H1 (cell line): ENCODE measurements around the gene LCN15. TPM values are rescaled to one million over a fixed set of nuclear protein-coding genes. Genes with fewer than 3 reads are reported as not detected.

Source experiments
- CREB1 ChIP-seq: IDR thresholded peaks from 2 replicates; pipeline ENCODE4 v1.6.1; 2012; ENCODE audit warnings: inconsistent platforms
- CTBP2 ChIP-seq: IDR thresholded peaks from 2 replicates; pipeline ENCODE4 v1.7.0; 2011; ENCODE audit warnings: borderline replicate concordance, mild to moderate bottlenecking, moderate library complexity, mixed read lengths, low read length; ENCODE audit not compliant: insufficient read depth, insufficient read length
- E2F6 ChIP-seq: IDR thresholded peaks from 2 replicates; pipeline ENCODE4 v1.6.1; 2012; ENCODE audit warnings: inconsistent platforms
- EGR1 ChIP-seq: IDR thresholded peaks from 2 replicates; pipeline ENCODE4 v1.6.1; 2011; ENCODE audit warnings: low read depth, low read length, borderline replicate concordance
- GABPA ChIP-seq: IDR thresholded peaks from 2 replicates; pipeline ENCODE4 v1.6.1; 2011; ENCODE audit warnings: mild to moderate bottlenecking, low read length, moderate library complexity, borderline replicate concordance; ENCODE audit not compliant: insufficient read depth
- HDAC2 ChIP-seq, 2 experiments: fragments of 300-600 bp in 1 of 2; sonication (generic) in 1 of 2; IDR thresholded peaks; 2 replicates each; pipeline ENCODE4 v1.6.1; 2011 to 2012; ENCODE audit warnings: low read depth in 2 of 2, low read length in 2 of 2, mild to moderate bottlenecking in 2 of 2, moderate library complexity in 2 of 2, borderline replicate concordance in 1 of 2, inconsistent platforms in 1 of 2
- MAX ChIP-seq: IDR thresholded peaks from 2 replicates; pipeline ENCODE4 v1.6.1; 2012; ENCODE audit warnings: inconsistent platforms
- POU5F1 ChIP-seq: IDR thresholded peaks from 2 replicates; pipeline ENCODE4 v1.6.1; 2011; ENCODE audit warnings: low read depth, mild to moderate bottlenecking, low read length, moderate library complexity
- TAF1 ChIP-seq: IDR thresholded peaks from 2 replicates; pipeline ENCODE4 v1.6.1; 2011; ENCODE audit warnings: mild to moderate bottlenecking, low read depth, low read length
- TAF7 ChIP-seq: optimal IDR thresholded peaks from 2 replicates; pipeline ENCODE3; 2011; ENCODE audit warnings: low read depth, mild to moderate bottlenecking, inconsistent platforms, low read length, moderate library complexity, borderline replicate concordance
- polyA plus RNA-seq, 7 experiments: library from polyadenylated mRNA; depleted of rRNA in 3 of 7; stranded (reverse) in 5 of 7; unstranded in 2 of 7; fragments of >200 nt in 5 of 7; fragments of 200-250 nt in 2 of 7; gene quantifications; 1 replicate in 5 of 7; 2 replicates in 1 of 7; 4 replicates in 1 of 7; pipeline versions ENCODE4 v1.2.1 to v1.2.3, GENCODE V29; 2011 to 2013; ENCODE audit warnings: missing spikeins in 2 of 7, mixed read lengths in 2 of 7
- total RNA-seq: library from RNA; stranded (reverse); fragmentation: NEBNext Ultra II Directional; extraction: Animal tissue kit (Norgen Biotek cat#: 25700); gene quantifications from 2 replicates; pipeline ENCODE4 v1.2.1, GENCODE V29; 2021

LCN15 gene
- total and polyA plus RNA-seq, 2 of the 8 experiments (the other 6 are each of a cell fraction or from before 2014, with no cell fraction given), result 0.08 to 0.47 TPM

- TF ChIP-seq E2F6 (peak; percentile 61), GABPA (peak; percentile 56; the same call in 1 of the 2 replicates), HDAC2 (IDR thresholded peaks at IDR 0.05; ENCODE audit: borderline replicate concordance in 1 of 2, low read depth in 2 of 2, low read length in 2 of 2) (no peak), EGR1 (peak; percentile 61; the same call in 1 of the 2 replicates), CTBP2 (peak; percentile 87), MAX (peak; percentile 45), TAF1 (no peak), CREB1 (no peak), TAF7 (no peak), POU5F1 (no peak)
Measured at GRCh38 chr9:136742591-136743391, 21.5 kb downstream of the LCN15 start, which contains the start of gene LCN10 (continued).
